ENCODE results near the gene IPO13.

- no peak for TF ChIP-seq CTCF (IDR thresholded peaks at IDR 0.05)
- TF ChIP-seq POLR2A (IDR thresholded peaks at IDR 0.05): no peak
Measured at GRCh38 chr1:44016890-44017400, 70.2 kb downstream of the IPO13 start.
